H54 (cell line): ENCODE data around the gene COL16A1.
A peak's percentile ranks its signal among the peaks of the same experiment; 100 is the strongest.

Source experiments
- DNase-seq: peaks from one replicate; pipeline ENCODE4 v3.0.0; 2011; ENCODE audit warnings: low spot score, mixed read lengths; ENCODE audit not compliant: insufficient read length
- FAIRE-seq: peaks from 3 replicates; lab custom pipeline; 2011; peaks lifted over from hg19 to GRCh38; lab: Jason Lieb, UNC
- POLR2A ChIP-seq: IDR thresholded peaks from 2 replicates; pipeline ENCODE4 v1.6.1; 2011; ENCODE audit warnings: low read depth, mild to moderate bottlenecking, low read length

Gene COL16A1

GRCh38 chr1:31644560-31645273, 59.1 kb downstream of the COL16A1 start, which contains the start of gene PEF1:
Gene PEF1, minus strand, starts transcription at chr1:31644876. Its CDS starts 12 bp downstream, at chr1:31644864.
- FAIRE-seq (peak; percentile 48), DNase-seq (peak; percentile 92)
- TF ChIP-seq POLR2A = peak; percentile 21; the same call in 1 of the 2 replicates

GRCh38 chr1:31643976-31644559, 59.7 kb downstream of the COL16A1 start:
- DNase-seq (no peak), FAIRE-seq (no peak)
- no peak for TF ChIP-seq POLR2A

GRCh38 chr1:31642897-31643296, 60.9 kb downstream of the COL16A1 start:
- no peak for TF ChIP-seq POLR2A
- DNase-seq = no peak
- no peak for FAIRE-seq

DNA sequence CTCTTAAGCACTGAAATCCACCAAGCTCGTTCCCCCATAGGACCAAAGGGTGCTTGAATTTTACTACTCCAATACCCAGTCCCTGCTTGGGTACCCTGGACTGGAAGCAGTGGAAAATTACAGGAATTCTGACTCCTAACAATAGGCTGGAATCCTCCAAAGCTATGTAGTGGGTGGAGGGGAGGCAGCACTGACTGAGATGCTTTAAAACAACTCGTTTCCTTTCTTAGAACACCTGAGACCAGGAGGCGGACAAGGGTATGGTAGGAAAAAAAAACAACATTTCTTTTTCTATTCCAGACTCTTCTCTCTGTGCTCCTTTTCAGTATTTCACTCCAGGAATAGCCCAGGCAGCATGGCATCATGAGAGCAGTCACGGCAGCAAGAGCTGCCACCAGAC, 61.5 kb downstream of the COL16A1 start:
- no peak for FAIRE-seq
- no peak for DNase-seq
- no peak for TF ChIP-seq POLR2A

DNA sequence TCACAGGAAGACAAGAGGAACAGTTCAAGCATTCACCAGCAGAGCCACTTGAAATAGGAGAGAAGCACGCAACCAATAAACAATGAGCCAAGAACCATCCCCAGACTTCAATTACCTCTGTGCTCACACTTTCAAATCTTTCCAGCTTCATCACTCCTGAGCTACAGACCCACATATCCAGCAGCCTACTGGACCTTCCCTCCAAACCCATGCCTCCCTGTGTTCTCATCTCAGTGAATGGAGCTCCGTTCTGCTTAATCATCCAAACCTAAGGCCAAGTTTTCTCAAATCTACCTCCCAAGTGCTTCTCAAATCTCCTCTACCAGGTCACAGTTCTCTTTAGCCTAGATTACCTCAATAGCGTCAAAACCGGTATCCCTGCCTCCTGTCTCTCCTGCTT, 62.9 kb downstream of the COL16A1 start:
- FAIRE-seq = no peak
- no peak for TF ChIP-seq POLR2A
- DNase-seq = no peak

DNA sequence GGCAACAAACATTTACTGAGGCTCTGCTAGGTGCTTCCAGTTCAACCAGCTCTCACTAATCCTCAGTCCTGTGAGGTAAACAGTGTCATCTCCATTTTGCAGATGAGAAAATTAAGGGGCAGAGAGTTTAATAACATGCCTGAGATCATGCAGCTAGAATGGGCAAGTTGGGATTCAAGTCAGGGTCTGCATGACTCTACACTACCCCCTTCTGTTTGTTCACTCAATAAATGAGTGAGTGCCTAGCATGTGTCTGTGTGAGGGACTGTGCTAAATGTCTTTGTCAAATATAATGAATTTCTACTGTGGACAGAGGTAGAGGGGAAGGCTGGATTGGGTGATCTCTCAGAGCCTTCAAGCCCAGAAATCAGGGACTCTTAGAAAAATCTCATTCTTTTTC, 63.6 kb downstream of the COL16A1 start:
- no peak for TF ChIP-seq POLR2A
- FAIRE-seq = no peak
- no peak for DNase-seq

DNA sequence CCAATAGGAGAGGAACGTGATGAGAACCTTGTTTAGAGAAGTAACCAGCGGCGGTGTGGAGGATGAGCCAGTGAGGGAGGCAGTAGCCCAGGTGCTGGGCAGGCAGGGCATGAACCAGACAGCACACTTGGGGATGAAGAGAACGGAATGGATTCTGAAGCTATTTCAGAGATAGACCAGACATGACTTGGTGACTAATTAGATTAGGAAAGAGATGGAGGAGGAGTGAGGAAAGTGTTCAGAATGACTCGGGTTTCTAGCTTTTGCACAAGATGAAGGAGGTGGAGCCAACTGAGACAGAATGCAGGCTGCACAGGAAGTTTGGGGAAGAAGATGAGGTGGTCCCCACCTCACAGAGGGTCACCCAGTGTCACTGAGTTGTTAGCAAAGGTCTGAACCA, 64.3 kb downstream of the COL16A1 start:
- no peak for DNase-seq
- FAIRE-seq = no peak
- TF ChIP-seq POLR2A = no peak

DNA sequence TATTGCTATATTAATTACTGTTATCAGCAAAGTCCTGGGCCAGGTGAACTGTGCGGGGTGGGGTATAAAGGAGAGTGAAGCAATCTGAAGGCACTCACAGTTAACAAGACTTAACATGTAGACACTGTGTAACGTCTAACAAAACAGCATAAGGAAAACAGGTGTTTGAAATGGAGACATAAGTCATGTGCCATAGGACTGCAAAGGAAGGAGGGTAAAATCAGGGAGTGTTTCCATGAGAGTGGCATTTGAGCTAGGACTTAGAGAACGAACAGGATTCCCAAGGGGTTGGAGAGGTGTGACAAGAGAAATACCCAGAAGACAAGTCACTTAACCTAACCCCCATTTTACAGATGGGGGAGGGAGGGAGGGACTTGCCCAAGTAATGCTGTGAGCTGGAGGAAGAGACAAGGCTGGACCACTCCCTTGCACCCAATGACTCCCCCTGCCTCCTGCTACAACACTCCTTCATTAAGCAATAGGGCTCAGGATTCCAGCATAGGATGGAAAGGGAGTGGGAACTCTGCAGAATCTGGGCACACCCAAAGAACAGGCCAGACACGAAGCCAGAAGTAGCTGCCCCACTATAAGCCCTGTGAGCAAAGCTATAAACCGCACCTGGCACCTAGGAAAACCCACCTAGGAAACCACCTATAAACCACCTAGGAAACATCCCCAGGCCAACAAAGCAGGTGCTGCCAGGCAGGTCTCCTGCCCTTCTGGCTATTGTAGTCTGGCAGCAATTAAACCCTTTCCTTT, 65.7 kb downstream of the COL16A1 start:
- no peak for TF ChIP-seq POLR2A
- FAIRE-seq = no peak
- no peak for DNase-seq

- TF ChIP-seq POLR2A = no peak
- FAIRE-seq (no peak), DNase-seq (no peak)
Measured at GRCh38 chr1:31633117-31633516, 70.7 kb downstream of the COL16A1 start.

DNA sequence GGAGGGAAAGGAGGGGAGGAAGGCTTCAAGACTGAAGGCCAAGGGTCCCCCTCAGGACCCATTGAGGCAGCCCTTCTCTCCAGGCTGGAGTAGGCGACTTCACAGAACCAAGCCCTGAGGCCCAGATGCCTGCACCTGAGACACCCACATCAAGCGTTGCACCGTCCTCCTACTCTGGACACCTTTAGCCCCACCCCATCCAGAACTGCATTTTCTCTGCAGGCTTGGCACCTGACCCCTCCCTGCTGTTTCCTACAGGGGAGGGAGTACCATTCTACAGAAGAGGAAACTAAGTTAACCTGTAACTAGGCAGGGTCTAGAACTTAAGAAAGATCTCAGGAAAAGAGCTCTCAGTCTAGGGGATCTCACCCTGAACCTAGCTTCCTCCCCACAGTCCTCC, 71.2 kb downstream of the COL16A1 start:
- FAIRE-seq = no peak
- DNase-seq = no peak
- TF ChIP-seq POLR2A = no peak

DNA sequence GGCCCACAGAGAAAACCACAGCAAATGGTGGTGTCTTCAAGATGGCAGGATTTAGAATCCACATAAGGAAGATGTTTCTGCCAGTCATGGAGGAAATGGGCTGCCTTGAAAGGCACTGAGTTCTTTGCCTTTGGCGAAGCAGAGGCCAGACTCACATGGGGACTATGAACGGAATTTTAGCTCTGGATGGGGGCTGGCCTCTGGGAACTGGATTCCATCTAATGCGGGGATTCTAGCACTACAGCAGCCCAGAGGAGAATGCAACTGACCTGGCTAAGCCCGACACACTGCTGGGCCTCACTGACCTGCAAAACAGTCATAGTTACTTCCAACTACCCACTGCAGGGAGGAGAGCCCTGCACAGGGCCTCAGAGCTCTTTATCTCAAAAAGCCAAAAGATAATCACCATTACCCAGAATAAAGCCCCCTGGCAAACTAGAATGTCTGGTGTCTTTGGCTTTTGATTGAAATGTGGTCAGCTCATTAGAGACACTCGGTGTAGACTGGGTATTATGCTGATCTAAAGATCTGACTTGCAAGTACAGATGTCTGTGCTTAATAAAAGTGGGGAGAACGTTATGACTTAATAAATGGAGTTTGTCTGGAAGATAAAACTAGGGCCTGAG, 74.8 kb downstream of the COL16A1 start:
- TF ChIP-seq POLR2A = no peak
- FAIRE-seq (no peak), DNase-seq (no peak)

- no peak for TF ChIP-seq POLR2A
- FAIRE-seq (no peak), DNase-seq (no peak)
Measured at GRCh38 chr1:31627930-31628559, 75.8 kb downstream of the COL16A1 start.

DNA sequence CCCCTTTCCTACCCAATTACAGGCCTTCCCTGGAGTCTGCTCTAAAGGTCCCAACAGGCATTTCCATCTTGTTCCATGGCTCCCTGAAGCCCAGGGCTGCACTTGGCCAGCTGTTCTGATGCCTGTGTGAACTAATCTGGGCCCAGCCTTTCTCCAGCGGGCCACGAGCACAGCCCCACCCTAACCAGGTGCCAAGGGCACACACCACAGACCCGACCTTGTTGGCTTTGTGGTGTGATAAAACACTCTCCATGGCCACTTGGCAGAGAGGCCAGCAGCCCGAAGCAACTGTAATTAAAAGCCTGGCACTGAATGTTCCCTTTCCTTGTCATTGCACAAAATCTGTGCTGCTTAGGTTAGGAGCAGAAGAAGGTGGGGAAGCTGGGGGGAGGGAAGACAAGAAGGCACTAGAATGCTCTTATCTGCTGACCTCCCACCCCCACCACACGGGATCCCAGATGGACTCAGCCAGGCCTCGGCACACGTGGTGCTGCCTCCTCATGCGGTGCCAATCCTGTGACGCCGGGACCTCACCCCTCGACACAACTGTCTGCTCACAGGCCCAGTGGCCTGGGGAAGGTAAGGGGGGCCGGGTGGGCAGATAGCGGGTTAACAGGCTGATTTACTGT, 76.4 kb downstream of the COL16A1 start:
- TF ChIP-seq POLR2A = no peak
- FAIRE-seq (no peak), DNase-seq (no peak)
